Measurements from ENCODE around the gene CROCC2.

The CROCC2 gene

DNA sequence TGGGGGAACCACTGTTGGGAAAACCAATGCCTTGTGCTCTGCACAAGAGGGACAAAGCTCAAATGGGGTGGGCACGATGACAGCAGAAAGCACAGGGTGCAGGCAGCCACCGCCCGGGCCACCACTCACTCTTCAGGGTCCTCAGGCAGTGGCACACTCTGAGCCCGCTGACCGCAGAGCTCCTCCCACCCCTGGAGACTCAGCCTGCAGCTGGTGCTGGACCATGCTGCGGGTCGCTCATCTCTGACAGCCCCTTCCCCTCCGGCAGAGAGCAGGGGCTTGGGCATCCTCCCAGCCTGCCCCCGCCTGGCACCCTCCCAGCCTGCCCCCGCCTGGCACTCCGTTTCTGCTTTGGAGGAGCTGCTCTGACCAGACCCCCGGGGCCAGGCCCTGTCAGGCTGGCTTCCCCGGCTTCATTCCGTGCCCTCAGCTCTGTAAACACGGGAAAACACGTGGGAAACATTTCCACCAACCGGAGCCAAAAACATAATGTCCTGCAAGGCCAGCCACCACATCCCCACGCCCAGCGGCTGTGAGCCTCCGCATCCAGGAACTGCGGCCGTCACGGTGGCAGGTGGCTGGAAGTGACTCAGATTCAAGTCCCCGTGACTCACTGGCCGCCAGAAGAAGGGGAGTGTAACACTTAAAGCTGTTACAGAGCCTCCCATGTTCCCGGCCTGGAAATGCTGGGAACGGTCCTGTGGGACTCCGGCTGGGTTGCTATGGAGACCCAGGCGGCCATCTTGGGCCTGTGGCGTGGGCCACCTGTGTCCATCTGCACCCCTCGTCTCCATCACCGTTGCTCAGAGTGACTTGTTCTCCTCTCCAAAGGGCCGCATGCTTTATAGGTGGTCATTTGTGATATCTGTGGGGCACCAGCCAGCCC lies 85.5 kb downstream of the CROCC2 start:
- no peak overlapping the region for H3K27ac ChIP-seq (ENCODE audit: low read depth, low read length)
- TF ChIP-seq, protein P1, sequence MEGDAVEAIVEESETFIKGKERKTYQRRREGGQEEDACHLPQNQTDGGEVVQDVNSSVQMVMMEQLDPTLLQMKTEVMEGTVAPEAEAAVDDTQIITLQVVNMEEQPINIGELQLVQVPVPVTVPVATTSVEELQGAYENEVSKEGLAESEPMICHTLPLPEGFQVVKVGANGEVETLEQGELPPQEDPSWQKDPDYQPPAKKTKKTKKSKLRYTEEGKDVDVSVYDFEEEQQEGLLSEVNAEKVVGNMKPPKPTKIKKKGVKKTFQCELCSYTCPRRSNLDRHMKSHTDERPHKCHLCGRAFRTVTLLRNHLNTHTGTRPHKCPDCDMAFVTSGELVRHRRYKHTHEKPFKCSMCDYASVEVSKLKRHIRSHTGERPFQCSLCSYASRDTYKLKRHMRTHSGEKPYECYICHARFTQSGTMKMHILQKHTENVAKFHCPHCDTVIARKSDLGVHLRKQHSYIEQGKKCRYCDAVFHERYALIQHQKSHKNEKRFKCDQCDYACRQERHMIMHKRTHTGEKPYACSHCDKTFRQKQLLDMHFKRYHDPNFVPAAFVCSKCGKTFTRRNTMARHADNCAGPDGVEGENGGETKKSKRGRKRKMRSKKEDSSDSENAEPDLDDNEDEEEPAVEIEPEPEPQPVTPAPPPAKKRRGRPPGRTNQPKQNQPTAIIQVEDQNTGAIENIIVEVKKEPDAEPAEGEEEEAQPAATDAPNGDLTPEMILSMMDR (IDR thresholded peaks at IDR 0.05; ENCODE audit: low read depth, low read length, poor library complexity, severe bottlenecking), result no peak
- no peak for TF ChIP-seq EZH2phosphoT487 (IDR thresholded peaks at IDR 0.05; ENCODE audit: borderline replicate concordance, low read length)
- no peaks in the 10 kb centered on the region for H3K36me3 ChIP-seq (ENCODE audit: control insufficient read depth, low read length)
- H3F3A ChIP-seq (ENCODE audit: control insufficient read depth, insufficient read depth), result no peaks in the 10 kb centered on the region
- no peak overlapping the region for H3K4me2 ChIP-seq (ENCODE audit: low read length)
- no peaks in the 10 kb centered on the region for H3K27me3 ChIP-seq (ENCODE audit: control insufficient read depth, low read length)
- H3K4me3 ChIP-seq (ENCODE audit: low read length), result no peak overlapping the region
- H3K9me3 ChIP-seq (ENCODE audit: control insufficient read depth, insufficient read depth, low read length), result no peaks in the 10 kb centered on the region
- H3K79me2 ChIP-seq (ENCODE audit: control insufficient read depth, low read length), result no peaks in the 10 kb centered on the region
- H3K4me1 ChIP-seq (ENCODE audit: control insufficient read depth, low read length), result peaks cover 12% of the 10 kb centered on the region
- no peaks in the 10 kb centered on the region for H3K9me2 ChIP-seq (replicated peaks; ENCODE audit: control insufficient read depth, low read length)
- no peaks in the 10 kb centered on the region for H4K20me1 ChIP-seq (ENCODE audit: control insufficient read depth, insufficient read depth, low read depth, low read length)

DNA sequence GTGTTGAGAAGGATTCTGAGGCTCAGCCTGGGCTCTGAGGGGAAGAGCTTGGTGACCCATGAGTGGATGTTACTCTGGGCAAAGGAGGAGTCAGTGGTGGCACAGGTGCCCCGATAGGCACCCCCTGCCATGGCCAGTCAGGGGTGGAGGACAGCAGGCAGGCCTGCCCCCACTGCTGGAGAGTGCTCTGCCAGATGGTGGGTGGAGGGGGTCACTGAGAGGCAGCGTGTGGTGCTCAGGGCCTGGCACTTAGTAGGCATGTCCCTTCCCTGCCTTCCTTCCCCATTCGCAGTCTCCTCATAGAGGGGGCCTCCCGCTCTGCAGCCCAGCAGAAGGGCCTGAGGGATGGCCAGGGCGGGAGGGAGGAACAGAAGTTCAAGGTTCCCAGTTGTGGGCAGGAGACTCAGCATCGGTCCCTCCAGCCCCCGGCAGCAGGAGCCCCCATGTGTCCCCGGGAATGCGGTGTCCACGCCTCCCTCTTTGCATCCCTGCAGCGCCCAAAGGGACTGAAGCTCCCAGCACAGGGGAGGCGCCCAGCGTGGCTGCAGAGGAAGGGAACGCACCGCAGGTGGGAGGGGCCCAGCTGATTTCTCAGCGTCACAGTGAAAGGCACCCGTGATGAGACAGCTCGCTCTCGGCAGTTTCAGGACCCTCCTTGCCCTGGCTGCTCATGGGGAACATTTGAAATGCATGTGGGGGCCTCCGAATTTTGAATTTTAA lies 86.6 kb downstream of the CROCC2 start:
- Histone ChIP-seq H3K27me3 (ENCODE audit: control insufficient read depth, low read length) (no peaks in the 10 kb centered on the region), H3K9me2 (replicated peaks; ENCODE audit: control insufficient read depth, low read length) (no peaks in the 10 kb centered on the region), H3F3A (ENCODE audit: control insufficient read depth, insufficient read depth) (no peaks in the 10 kb centered on the region), H3K4me3 (ENCODE audit: low read length) (no peak overlapping the region), H3K4me2 (ENCODE audit: low read length) (no peak overlapping the region), H3K79me2 (ENCODE audit: control insufficient read depth, low read length) (no peaks in the 10 kb centered on the region), H3K4me1 (ENCODE audit: control insufficient read depth, low read length) (peaks cover 1% of the 10 kb centered on the region), H3K9me3 (ENCODE audit: control insufficient read depth, insufficient read depth, low read length) (no peaks in the 10 kb centered on the region), H3K27ac (ENCODE audit: low read depth, low read length) (no peak overlapping the region), H3K36me3 (ENCODE audit: control insufficient read depth, low read length) (no peaks in the 10 kb centered on the region), H4K20me1 (ENCODE audit: control insufficient read depth, insufficient read depth, low read depth, low read length) (no peaks in the 10 kb centered on the region)
- TF ChIP-seq EZH2phosphoT487 (IDR thresholded peaks at IDR 0.05; ENCODE audit: borderline replicate concordance, low read length), result no peak
- TF ChIP-seq, protein P1 (IDR thresholded peaks at IDR 0.05; ENCODE audit: low read depth, low read length, poor library complexity, severe bottlenecking), result no peak

DNA sequence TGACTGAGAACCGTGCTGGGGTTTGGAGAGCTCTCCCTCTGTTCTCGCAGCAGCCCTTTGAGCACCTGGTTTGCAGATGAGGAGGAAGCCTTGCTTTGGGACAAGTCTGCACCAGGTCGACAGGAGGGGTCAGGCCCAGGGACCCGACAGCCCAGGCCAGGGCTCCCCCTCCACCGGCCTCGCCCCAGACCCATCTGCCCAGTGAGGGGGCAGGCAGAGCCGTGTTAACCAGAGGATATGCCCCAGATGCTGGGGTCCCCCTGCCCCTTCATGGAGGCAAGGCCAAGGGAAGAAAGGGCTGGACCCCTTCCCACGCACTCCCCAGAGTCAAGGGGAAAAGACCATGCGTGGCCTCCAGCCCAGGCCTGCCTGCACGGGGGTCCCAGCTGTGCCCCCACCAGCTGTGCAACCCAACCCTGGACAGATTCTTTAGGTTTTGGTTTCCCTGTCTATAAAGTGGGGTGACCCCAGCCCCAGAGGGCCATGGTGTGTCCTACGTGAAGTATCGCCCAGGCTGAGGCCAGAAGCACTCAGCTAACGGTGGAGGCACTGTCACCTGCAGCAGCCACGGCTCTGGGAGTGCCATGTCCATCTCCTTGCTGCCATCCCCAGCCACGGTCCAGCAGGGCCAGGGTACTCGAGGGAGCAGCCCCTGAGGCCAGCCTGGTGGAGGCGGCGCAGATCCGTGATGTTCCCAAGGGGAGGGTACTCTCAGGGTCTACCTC lies 87.5 kb downstream of the CROCC2 start:
- Histone ChIP-seq H3K27ac (ENCODE audit: low read depth, low read length) (no peak overlapping the region), H3K4me1 (ENCODE audit: control insufficient read depth, low read length) (no peaks in the 10 kb centered on the region), H3F3A (ENCODE audit: control insufficient read depth, insufficient read depth) (no peaks in the 10 kb centered on the region), H3K9me3 (ENCODE audit: control insufficient read depth, insufficient read depth, low read length) (no peaks in the 10 kb centered on the region), H3K9me2 (replicated peaks; ENCODE audit: control insufficient read depth, low read length) (no peaks in the 10 kb centered on the region), H3K79me2 (ENCODE audit: control insufficient read depth, low read length) (no peaks in the 10 kb centered on the region), H3K4me2 (ENCODE audit: low read length) (no peak overlapping the region), H3K4me3 (ENCODE audit: low read length) (no peak overlapping the region), H3K27me3 (ENCODE audit: control insufficient read depth, low read length) (no peaks in the 10 kb centered on the region), H4K20me1 (ENCODE audit: control insufficient read depth, insufficient read depth, low read depth, low read length) (no peaks in the 10 kb centered on the region), H3K36me3 (ENCODE audit: control insufficient read depth, low read length) (no peaks in the 10 kb centered on the region)
- TF ChIP-seq EZH2phosphoT487 (IDR thresholded peaks at IDR 0.05; ENCODE audit: borderline replicate concordance, low read length), result no peak
- TF ChIP-seq, protein P1 (IDR thresholded peaks at IDR 0.05; ENCODE audit: low read depth, low read length, poor library complexity, severe bottlenecking), result no peak
